Erythroblast (primary cell): ENCODE data around the gene TAF1L.

Source experiments
- GATA1 ChIP-seq: IDR thresholded peaks from 2 replicates; pipeline ENCODE4 v1.6.1; 2011; ENCODE audit warnings: low read depth, mild to moderate bottlenecking, control low read depth, low read length, moderate library complexity
- POLR2A ChIP-seq: IDR thresholded peaks from 2 replicates; pipeline ENCODE4 v1.6.1; 2011; ENCODE audit warnings: mild to moderate bottlenecking, low read length

DNA sequence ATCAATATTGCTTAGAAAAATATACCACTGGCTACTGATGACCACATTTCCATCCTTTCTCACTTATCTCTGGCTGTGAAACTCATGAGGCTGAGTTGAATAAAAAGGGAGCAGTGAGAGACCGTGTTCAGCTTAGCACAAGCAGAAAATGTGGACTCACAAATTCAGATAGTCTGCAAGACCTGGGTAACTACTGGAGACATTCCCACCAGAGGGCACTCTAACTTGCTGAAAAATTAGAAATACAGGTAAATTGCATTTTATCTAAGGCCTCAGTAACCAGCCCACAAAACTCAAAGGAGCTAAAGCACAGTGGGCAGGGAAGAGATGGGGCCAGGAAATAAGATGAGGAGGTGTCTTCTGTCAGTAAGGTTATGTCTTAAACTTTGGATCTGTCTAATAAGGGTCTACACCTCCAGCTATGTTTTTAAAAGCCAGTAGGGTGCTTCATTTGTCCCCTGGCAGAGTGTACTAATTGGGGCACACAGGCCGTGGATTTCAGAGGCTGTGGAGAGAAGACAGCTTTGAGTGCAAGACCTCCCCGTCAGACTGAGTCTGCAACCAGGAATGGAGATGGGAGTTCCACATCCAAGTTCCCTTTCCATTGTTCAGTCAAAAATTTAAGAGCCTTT is 53.8 kb downstream of the TAF1L start:
- TF ChIP-seq POLR2A (no peak), GATA1 (no peak)
